Stimulated activated CD8-positive, alpha-beta memory T cell treated with anti-CD3 and anti-CD28 coated beads, Interleukin-2, amount 100 ng/mL, for 48 hours (primary cell): ENCODE measurements around the gene VCAM1.

Experiments
- DNase-seq, 2 donors: peaks; one replicate each; pipeline ENCODE4 v3.0.0-alpha.2; 2020; ENCODE audit warnings: low read depth in 2 of 2

The VCAM1 gene

GRCh38 chr1:100719490-100719889 lies at the start of gene VCAM1:
TSS of gene VCAM1 (plus strand) at chr1:100719742. CDS start at chr1:100719861, 119 bp downstream.
- DNase-seq: peak in 1 of 2 donors; percentile 13

- DNase-seq: no peak
These were observed 49.5 kb upstream of the VCAM1 start for GRCh38 chr1:100670083-100670482.

GRCh38 chr1:100671601-100672000 lies 47.9 kb upstream of the VCAM1 start:
- DNase-seq: no peak

- no peak for DNase-seq
These were observed 35.8 kb upstream of the VCAM1 start for GRCh38 chr1:100683448-100684349.

GRCh38 chr1:100699744-100700143 lies 19.8 kb upstream of the VCAM1 start:
- DNase-seq: no peak

- DNase-seq: no peak
These were observed 19.0 kb upstream of the VCAM1 start for GRCh38 chr1:100700586-100700985.

- no peak for DNase-seq
These were observed 16.5 kb upstream of the VCAM1 start for GRCh38 chr1:100703052-100703451.

- no peak for DNase-seq
These were observed 15.8 kb upstream of the VCAM1 start for GRCh38 chr1:100703716-100704115.

GRCh38 chr1:100704473-100704872 lies 15.1 kb upstream of the VCAM1 start:
- no peak for DNase-seq

- no peak for DNase-seq
These were observed 13.2 kb upstream of the VCAM1 start for GRCh38 chr1:100706296-100706695.

- no peak for DNase-seq
These were observed 12.7 kb upstream of the VCAM1 start for GRCh38 chr1:100706856-100707255.

- DNase-seq: no peak
These were observed 11.0 kb upstream of the VCAM1 start for GRCh38 chr1:100708476-100709062.

GRCh38 chr1:100710906-100711682 lies 8.4 kb upstream of the VCAM1 start:
- no peak for DNase-seq

GRCh38 chr1:100713027-100713426 lies 6.5 kb upstream of the VCAM1 start:
- DNase-seq: peak; percentile 70 to 79

- no peak for DNase-seq
These were observed 5.9 kb upstream of the VCAM1 start for GRCh38 chr1:100713626-100714025.

GRCh38 chr1:100714599-100714998 lies 4.9 kb upstream of the VCAM1 start:
- DNase-seq: no peak

- DNase-seq: no peak
These were observed 2.3 kb upstream of the VCAM1 start for GRCh38 chr1:100717218-100717617.

- DNase-seq: no peak
These were observed 961 bp upstream of the VCAM1 start for GRCh38 chr1:100718581-100718980.

GRCh38 chr1:100720101-100720500 lies 559 bp downstream of the VCAM1 start:
- DNase-seq: no peak

- no peak for DNase-seq
These were observed 1.2 kb downstream of the VCAM1 start for GRCh38 chr1:100720751-100721150.

GRCh38 chr1:100721526-100722207 lies 2.1 kb downstream of the VCAM1 start:
- DNase-seq: no peak

GRCh38 chr1:100722221-100722620 lies 2.7 kb downstream of the VCAM1 start:
- DNase-seq: no peak
